Heart left ventricle (tissue), 13 donors: ENCODE data around the gene C19orf44.

Source experiments
- CTCF ChIP-seq, 12 donors: fragments of 200-600 bp; sonication (generic) in 4 of 12; IDR thresholded peaks; one replicate each; pipeline versions ENCODE4 v1.5.0 to v1.8.0; 2018 to 2022; ENCODE audit warnings: antibody characterized with exemption in 12 of 12, mild to moderate bottlenecking in 5 of 12
- POLR2A ChIP-seq, 2 donors: fragments of 450-650 bp; IDR thresholded peaks; one replicate each; pipeline ENCODE4 v1.6.1; 2017; ENCODE audit warnings: antibody characterized with exemption in 2 of 2, mild to moderate bottlenecking in 2 of 2, moderate library complexity in 2 of 2
- donor health status: ischemic (EF 13 %, LVEDD 7.1; RV severe dilation, severe dysfunction).
- donor health status: DM: no; HTN: yes; CAD: no.
- donor health status: DM: no; HTN: no; CAD: no.
- donor health status: ischemic (EF 25% LVEDD 6.9; RV normal size, moderate dysfunction).
- donor health status: ischemic (EF 25% LVEDD 5.7; RV mildly dilated, moderate dysfunction).
- donor health status: ischemic (EF 35%, LVEDD 5.7; RV mildly dilated, moderate dysfunction).
- donor health status: nonischemic (EF 11% LVEDD 7.7; RV severe dilation, severe dysfunction).
- donor health status: DM: yes; HTN: yes; CAD: no.
- donor health status: PGD.
- donor health status: ischemic (EF 29% LVEDD 5.4; RV normal size, mild dysfunction).
- donor health status: nonischemic (EF 23%, LVEDD 6.1; RV moderate dilation, normal function).

- TF ChIP-seq CTCF (IDR thresholded peaks at IDR 0.05): no peak
- TF ChIP-seq POLR2A (IDR thresholded peaks at IDR 0.05): no peak
These were observed 39.9 kb downstream of the C19orf44 start for GRCh38 chr19:16536130-16536529.
